DND-41 (cell line): ENCODE data around the gene RBM42.

Experiments used
- ATAC-seq: fragments of 200-7000 bp; cut with Tn5 transposase; 3 replicates; pipeline ENCODE4 v1.9.1; 2021; ENCODE audit warnings: low read depth; ENCODE audit not compliant: insufficient read depth
- DNase-seq: peaks from one replicate; pipeline ENCODE4 v3.0.0-alpha.2; 2020
- H2AFZ ChIP-seq: 2 replicates; pipeline ENCODE4 v1.6.0; 2012; ENCODE audit warnings: low read depth, low read length
- H3K27ac ChIP-seq: 2 replicates; pipeline ENCODE4 v1.5.1; 2012; ENCODE audit warnings: low read length, inconsistent platforms
- H3K27me3 ChIP-seq: fragments of 200-600 bp; sonication (generic); 2 replicates; pipeline ENCODE4 v1.6.0; 2012; ENCODE audit warnings: low read length, mild to moderate bottlenecking, inconsistent platforms; ENCODE audit not compliant: insufficient read depth, poor library complexity
- H3K36me3 ChIP-seq: 2 replicates; pipeline ENCODE4 v1.5.1; 2012; ENCODE audit warnings: low read length, inconsistent platforms; ENCODE audit not compliant: insufficient read depth
- H3K4me1 ChIP-seq: 2 replicates; pipeline ENCODE4 v1.5.1; 2012; ENCODE audit warnings: mild to moderate bottlenecking, low read length; ENCODE audit not compliant: insufficient read depth
- H3K4me2 ChIP-seq: 2 replicates; pipeline ENCODE4 v1.6.0; 2012; ENCODE audit warnings: mild to moderate bottlenecking, moderate library complexity, low read length, inconsistent platforms; ENCODE audit not compliant: insufficient read depth
- H3K4me3 ChIP-seq, 2 experiments: fragments of 200-600 bp in 1 of 2; shearing (Covaris generic) in 1 of 2; 2 replicates each; pipeline ENCODE4 v1.5.1; 2012 to 2016; ENCODE audit warnings: inconsistent platforms in 2 of 2, low read length in 2 of 2, mild to moderate bottlenecking in 2 of 2, low read depth in 1 of 2, moderate library complexity in 1 of 2
- H3K79me2 ChIP-seq: 2 replicates; pipeline ENCODE4 v1.6.0; 2012; ENCODE audit warnings: low read length, inconsistent platforms; ENCODE audit not compliant: insufficient read depth
- H3K9ac ChIP-seq: 2 replicates; pipeline ENCODE4 v1.6.0; 2012; ENCODE audit warnings: low read depth, mild to moderate bottlenecking, inconsistent platforms, low read length, moderate library complexity
- H3K9me3 ChIP-seq: 2 replicates; pipeline ENCODE4 v1.5.1; 2012; ENCODE audit warnings: low read length, moderate library complexity, mild to moderate bottlenecking, inconsistent platforms; ENCODE audit not compliant: insufficient read depth, severe bottlenecking
- H4K20me1 ChIP-seq: 2 replicates; pipeline ENCODE4 v1.6.0; 2012; ENCODE audit warnings: low read length; ENCODE audit not compliant: insufficient read depth
- EZH2 ChIP-seq: IDR thresholded peaks from 3 replicates; pipeline ENCODE4 v1.6.1; 2012; ENCODE audit warnings: borderline replicate concordance, low read depth, mild to moderate bottlenecking, moderate library complexity, low read length, inconsistent platforms; ENCODE audit not compliant: severe bottlenecking
- TF ChIP-seq, protein P1 (sequence below): IDR thresholded peaks from 2 replicates; pipeline ENCODE4 v1.5.1; 2012; ENCODE audit warnings: borderline replicate concordance, low read length, moderate library complexity, mild to moderate bottlenecking; ENCODE audit not compliant: poor library complexity, severe bottlenecking; ENCODE audit errors: extremely low read depth

Gene RBM42

GRCh38 chr19:35675589-35676140, 46.8 kb downstream of the RBM42 start:
- ATAC-seq, result no peak

More at GRCh38 chr19:35675589-35676140, 46.8 kb downstream of the RBM42 start:
- H2AFZ ChIP-seq, result no peak overlapping the region
- TF ChIP-seq EZH2, result no peak
- TF ChIP-seq, protein P1, sequence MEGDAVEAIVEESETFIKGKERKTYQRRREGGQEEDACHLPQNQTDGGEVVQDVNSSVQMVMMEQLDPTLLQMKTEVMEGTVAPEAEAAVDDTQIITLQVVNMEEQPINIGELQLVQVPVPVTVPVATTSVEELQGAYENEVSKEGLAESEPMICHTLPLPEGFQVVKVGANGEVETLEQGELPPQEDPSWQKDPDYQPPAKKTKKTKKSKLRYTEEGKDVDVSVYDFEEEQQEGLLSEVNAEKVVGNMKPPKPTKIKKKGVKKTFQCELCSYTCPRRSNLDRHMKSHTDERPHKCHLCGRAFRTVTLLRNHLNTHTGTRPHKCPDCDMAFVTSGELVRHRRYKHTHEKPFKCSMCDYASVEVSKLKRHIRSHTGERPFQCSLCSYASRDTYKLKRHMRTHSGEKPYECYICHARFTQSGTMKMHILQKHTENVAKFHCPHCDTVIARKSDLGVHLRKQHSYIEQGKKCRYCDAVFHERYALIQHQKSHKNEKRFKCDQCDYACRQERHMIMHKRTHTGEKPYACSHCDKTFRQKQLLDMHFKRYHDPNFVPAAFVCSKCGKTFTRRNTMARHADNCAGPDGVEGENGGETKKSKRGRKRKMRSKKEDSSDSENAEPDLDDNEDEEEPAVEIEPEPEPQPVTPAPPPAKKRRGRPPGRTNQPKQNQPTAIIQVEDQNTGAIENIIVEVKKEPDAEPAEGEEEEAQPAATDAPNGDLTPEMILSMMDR, result no peak
- H3K4me1 ChIP-seq, result no peaks in the 10 kb centered on the region
- H3K9ac ChIP-seq, result no peak overlapping the region
- no peaks in the 10 kb centered on the region for H3K9me3 ChIP-seq
- H3K27ac ChIP-seq, result no peak overlapping the region
- H3K79me2 ChIP-seq, result no peaks in the 10 kb centered on the region
- H3K27me3 ChIP-seq, result no peaks in the 10 kb centered on the region
- H3K36me3 ChIP-seq, result no peaks in the 10 kb centered on the region
- H3K4me2 ChIP-seq, result no peak overlapping the region
- DNase-seq, result no peak
- no peak overlapping the region for H3K4me3 ChIP-seq
- H4K20me1 ChIP-seq, result no peaks in the 10 kb centered on the region
